GM12892 (cell line): Measurements from ENCODE around the gene IGSF21.
A peak's percentile ranks its signal among the peaks of the same experiment; 100 is the strongest.

ENCODE experiments used
- DNase-seq: peaks from one replicate; pipeline ENCODE4 v3.0.0; 2011; ENCODE audit not compliant: insufficient read length
- FAIRE-seq: peaks from 2 replicates; lab custom pipeline; 2011; peaks lifted over from hg19 to GRCh38; lab: Jason Lieb, UNC
- POLR2A ChIP-seq: IDR thresholded peaks from 2 replicates; pipeline ENCODE4 v1.6.1; 2011; ENCODE audit warnings: low read depth, low read length, control low read depth
- POLR2AphosphoS5 ChIP-seq: IDR thresholded peaks from 2 replicates; pipeline ENCODE4 v1.6.1; 2011; ENCODE audit warnings: low read depth, low read length, control low read depth
- TAF1 ChIP-seq: IDR thresholded peaks from 2 replicates; pipeline ENCODE4 v1.6.1; 2011; ENCODE audit warnings: low read depth, mild to moderate bottlenecking, control low read depth, low read length, borderline replicate concordance

The IGSF21 gene

DNA sequence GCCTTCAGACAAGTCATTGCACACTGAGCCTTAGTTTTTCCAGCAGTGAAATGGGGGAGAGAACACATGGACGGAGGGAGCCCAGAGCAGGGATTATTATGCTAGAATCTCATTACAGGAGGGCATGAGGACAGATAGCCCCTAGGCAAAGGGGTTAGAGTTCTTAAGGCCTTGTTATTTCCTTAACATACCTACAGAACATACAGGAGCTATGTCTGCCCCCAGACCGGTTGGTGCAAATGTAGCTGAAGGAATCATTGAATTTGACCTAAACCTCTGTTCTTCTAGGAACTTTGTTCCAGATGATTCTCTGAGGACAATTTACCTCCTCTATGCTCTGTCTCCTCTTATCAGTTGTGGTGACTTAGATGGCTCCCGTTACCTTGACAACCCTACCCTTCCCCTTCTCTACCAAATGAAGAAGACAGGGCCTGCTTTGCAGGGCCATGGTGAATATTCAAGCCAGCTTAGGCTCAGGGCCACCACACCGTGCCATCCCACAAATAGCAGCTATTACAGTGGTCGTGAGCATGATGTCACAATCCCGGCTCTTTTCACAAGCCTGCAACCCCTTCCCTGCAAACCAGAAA lies 156.9 kb downstream of the IGSF21 start:
- TF ChIP-seq POLR2A, result no peak
- TF ChIP-seq POLR2AphosphoS5, result no peak
- no peak for TF ChIP-seq TAF1
- FAIRE-seq, result no peak
- DNase-seq, result no peak

DNA sequence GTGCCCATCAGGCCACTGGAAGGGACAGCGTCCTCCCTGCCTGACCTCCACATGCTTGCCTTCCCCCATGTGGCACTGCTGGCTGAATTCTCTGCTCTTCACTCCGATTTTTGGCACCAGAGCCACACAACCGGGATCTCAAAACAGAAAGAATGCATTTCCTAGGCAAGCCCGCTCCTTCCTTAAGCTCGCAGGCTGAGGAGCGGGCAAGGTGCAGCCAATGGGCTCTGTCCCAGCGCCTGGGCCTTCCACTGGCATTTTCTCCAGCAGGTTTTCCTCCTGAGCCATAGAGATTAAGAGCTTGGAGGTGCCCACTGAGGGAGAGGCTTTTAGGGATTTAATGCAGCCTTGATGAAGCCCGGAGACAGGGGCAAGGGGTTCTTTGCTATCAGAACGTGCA lies 158.0 kb downstream of the IGSF21 start:
- no peak for TF ChIP-seq TAF1
- TF ChIP-seq POLR2AphosphoS5, result no peak
- TF ChIP-seq POLR2A, result no peak
- FAIRE-seq, result no peak

DNA sequence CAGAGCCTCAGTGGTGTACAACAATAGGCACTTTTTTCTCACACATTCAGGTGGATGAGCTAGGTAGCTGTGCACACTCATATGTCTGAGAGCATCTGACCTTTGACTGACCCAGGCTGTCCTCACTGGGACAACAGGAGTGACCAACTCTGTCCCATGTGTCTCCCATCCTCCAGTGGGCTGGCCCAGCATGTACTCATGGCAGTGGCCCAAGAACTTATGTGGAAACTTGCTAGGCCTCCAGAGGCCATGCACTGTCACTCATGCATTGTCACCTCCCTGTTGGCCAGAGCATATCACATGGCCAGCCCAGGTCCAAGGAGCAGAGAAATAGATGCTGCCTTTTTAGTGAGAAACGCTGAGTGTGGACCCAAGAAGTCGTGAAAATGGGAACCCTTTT lies 158.8 kb downstream of the IGSF21 start:
- TF ChIP-seq POLR2AphosphoS5 (no peak), POLR2A (no peak), TAF1 (no peak)
- no peak for DNase-seq
- FAIRE-seq, result no peak

More for the DNA sequence above, 158.0 kb downstream of the IGSF21 start:
- DNase-seq, result no peak

DNA sequence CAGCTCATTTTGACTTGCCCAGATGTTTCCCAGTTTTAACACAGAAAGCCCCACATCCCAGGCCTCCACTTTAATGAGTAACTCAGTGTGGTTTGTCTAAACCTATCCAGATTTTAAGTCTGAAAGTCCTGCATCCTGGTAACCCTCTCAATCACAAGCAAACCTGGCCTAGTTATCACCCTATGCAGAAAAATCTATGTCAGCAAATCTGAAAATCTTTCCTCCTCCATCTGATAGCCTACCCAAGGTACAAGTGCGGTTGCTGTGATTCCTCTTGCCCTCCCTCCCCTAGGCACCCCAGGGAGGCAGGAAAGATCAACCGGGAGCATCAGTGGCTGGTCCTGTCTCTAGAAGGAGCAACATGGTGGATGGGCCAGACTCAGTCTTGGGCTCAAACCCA lies 163.7 kb downstream of the IGSF21 start:
- FAIRE-seq (no peak), DNase-seq (no peak)
- TF ChIP-seq POLR2AphosphoS5 (no peak), TAF1 (no peak), POLR2A (no peak)

DNA sequence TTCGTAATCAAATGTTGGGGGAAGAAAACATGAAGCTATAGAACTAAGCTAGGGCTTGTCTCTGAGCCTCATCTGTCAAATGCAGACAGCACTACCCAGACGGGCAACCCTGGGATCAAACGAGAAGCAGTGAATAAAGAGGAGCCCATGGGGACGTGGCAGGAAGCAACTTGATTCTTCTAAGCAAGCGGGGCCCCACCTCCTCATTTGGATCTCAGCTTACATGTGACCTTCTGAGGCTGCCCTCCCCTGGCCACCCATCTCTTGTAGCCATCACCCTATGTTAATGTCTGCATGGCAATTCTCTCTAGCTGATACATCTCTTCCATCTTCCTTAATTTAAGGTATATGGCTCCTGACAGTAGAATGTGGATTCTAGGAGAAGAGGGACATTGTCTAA lies 171.3 kb downstream of the IGSF21 start:
- FAIRE-seq (peak; percentile 86), DNase-seq (no peak)

DNA sequence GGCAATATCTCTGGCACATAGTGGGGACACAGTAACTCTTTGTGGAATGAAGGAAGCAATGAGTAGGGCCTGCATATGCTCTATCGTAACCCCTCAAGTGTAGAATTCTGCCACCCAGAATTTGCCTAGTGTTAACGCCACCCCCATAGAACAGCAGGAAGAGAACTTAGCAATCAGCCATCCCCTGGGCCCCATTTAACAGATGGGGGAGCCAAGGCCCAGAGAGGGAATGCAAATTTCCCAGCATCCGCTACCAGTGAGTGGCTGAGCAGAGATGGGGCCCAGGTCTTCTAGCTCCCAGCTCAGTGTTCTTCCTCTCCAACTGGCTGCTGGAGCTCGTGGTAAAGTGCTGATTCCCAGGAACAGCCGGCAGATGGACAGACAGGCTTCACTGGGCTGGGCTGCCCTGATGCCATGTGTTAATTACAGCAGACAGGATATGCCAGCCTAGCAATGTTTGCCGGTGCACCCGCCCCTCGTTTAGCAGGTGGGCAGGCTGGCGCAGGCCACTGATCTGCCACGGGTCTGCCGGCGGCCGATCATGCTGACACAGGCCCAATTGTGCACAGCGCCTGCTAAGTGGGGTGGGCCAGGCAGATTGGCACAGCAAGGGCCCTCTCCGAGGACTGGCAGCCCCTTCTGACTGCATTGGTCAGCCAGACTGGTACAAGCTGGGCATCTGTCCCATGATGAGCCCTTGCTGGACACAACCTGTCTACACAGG lies 171.9 kb downstream of the IGSF21 start:
- DNase-seq, result no peak
- TF ChIP-seq POLR2A (no peak), POLR2AphosphoS5 (no peak), TAF1 (no peak)
- peak; percentile 38 for FAIRE-seq

More for the DNA sequence above, 171.3 kb downstream of the IGSF21 start:
- TF ChIP-seq POLR2AphosphoS5, result no peak
- TF ChIP-seq TAF1, result no peak
- TF ChIP-seq POLR2A, result no peak

DNA sequence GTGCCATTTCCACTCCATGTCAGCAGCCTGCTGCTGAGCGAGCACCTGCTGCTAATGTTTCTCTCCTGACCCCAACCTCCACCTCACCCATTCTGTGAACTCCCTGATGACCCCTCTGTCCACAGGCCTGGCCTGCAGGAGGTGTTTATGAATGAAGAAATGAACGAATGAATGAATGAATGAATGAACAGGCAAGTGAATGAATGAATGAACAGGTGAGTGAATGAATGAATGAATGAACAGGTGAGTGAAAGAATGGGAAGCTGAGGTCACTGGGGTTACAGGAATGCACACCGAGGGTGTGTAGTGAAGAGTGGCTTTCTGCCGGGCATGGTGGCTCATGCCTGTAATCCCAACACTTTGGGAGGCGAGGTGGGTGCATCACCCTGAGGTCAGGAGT lies 173.4 kb downstream of the IGSF21 start:
- no peak for TF ChIP-seq POLR2A
- TF ChIP-seq TAF1, result no peak
- TF ChIP-seq POLR2AphosphoS5, result no peak
- DNase-seq (no peak), FAIRE-seq (no peak)

DNA sequence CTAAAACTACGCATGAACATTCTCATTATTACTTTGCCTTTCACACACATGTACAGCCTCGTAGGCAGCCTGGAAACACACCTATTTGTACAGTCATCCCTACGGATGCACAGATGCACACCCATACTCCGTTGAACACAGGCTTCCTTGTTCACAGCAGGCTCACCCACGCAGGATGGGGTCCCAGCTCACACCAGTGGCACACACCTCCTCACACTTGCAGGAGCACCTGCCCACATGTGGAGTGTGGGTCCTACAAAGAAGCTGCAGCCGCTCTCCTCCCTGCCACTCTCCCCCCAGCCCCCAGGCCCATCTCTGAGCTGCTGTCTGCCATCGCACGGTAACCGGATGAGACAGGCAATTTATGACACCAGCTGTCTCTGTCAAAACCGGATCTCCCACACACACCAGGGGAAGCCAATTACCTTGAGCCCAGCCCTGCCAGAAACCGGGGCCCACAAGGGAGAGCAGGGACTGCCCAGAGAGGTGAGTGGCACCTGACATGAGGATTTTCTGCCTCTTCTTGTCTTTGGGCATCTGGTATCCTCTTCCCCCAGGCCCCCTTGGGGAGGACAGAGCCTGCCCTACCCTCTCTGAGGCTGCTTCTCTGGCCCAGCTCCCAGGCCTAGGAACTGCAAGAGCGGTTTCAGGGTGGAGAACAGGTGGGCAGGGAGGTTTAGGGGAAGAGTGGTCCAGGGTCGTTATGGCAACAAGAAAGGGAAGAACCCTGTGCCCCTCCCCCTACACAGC lies 175.4 kb downstream of the IGSF21 start:
- peak; percentile 52 for DNase-seq

DNA sequence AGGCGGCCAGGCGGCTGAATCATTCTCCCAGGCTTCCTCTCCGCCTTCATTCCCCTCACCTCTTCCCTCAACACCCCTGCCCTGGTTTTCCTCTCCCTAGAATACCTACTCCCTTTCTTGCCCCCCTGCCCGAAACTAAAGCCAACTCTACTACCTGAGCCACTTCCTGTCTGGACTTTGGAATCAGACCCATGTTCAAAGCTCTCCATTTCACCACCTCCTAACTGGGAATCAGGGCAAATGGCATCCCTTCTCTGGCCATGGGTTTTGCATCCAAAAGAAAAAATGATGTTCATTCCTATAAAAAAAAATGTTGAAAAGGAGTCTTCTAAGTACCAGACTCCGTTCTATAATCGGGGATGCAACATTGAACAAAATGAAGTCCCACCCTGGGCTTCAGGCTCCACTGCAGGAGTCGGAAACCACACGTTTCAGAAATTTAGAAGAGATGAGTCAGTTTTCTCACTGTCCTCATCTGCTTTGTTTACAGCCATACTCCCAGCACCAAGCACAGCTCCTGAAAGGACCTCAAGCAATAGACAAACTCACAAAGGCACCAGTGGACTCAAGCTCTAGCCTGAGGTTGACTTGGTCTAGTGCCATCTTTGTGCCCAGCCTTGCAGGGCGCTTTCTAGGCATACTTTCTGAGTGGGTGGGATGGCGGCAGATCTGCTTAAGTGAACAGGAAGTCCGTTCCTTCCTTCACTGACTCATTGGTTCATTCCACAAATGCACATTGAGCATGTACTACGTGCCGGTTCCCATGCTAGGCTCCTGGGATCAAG lies 176.2 kb downstream of the IGSF21 start:
- DNase-seq, result peak; percentile 49
- peak; percentile 92 for FAIRE-seq

More for the DNA sequence above, 175.4 kb downstream of the IGSF21 start:
- TF ChIP-seq POLR2AphosphoS5 (0 out of 2 replicates have a peak, but pooled peaks have one; percentile 14), POLR2A (no peak)
- peak; percentile 92 for FAIRE-seq

DNA sequence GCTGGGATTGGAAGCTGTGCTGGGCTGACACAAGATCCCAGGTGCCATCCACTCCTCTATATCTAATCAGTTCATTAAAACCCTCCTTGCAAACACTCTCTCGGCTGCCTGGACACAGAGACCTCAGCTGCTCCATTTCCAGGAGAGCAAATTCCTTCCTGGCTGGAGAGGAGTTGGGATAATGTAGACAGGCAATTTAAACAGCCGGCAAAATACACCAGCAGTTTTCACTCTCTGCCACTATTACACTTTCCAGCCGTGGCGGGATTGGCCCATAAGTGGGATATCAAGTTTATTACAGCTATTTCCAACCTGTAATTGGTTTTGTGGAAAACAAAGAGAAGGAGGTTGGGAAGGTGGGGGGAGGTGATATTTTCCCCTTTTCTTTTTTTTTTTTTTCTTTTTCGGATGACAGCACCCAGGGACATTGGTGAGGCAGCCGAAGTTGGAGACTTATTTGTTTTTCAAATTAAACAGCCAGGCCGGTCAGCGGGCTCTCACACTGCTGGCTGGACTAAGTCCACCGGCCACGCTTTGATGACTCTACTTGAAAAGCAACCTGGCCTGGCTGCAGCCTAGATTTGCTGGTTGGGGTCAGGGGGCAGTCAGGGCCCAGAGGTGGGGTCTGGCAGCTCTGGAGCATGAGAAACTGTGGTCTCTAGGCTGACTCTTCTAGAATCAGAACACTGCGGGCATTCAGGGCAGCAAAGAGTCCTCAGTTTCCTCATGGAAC lies 177.4 kb downstream of the IGSF21 start:
- FAIRE-seq (no peak), DNase-seq (no peak)

More for the DNA sequence above, 176.2 kb downstream of the IGSF21 start:
- TF ChIP-seq POLR2AphosphoS5 (no peak), TAF1 (no peak), POLR2A (no peak)

More for the DNA sequence above, 177.4 kb downstream of the IGSF21 start:
- TF ChIP-seq POLR2A (no peak), POLR2AphosphoS5 (no peak), TAF1 (no peak)
